Activated naive CD8-positive, alpha-beta T cell treated with anti-CD3 and anti-CD28 coated beads for 36 hours (primary cell): ENCODE data around the gene CYP2C8. TPM values are rescaled to one million over a fixed set of nuclear protein-coding genes. Genes with fewer than 3 reads are reported as not detected.
"Not testable (repeated sequence)": the region's sequence is repeated elsewhere in the genome, so short reads cannot be mapped to it uniquely, and the experiment has no call there.

ENCODE experiments used
- DNase-seq: peaks from one replicate; pipeline ENCODE4 v3.0.0; 2021
- H3K27ac Mint-ChIP-seq: one replicate; pipeline ENCODE4 v1.8.0; 2022; ENCODE audit warnings: mild to moderate bottlenecking, moderate library complexity, mixed read lengths
- H3K27me3 Mint-ChIP-seq: one replicate; pipeline ENCODE4 v1.8.0; 2022; ENCODE audit warnings: mild to moderate bottlenecking, mixed read lengths
- H3K36me3 Mint-ChIP-seq: one replicate; pipeline ENCODE4 v1.8.0; 2021; ENCODE audit warnings: mild to moderate bottlenecking, mixed read lengths
- H3K4me1 Mint-ChIP-seq: one replicate; pipeline ENCODE4 v1.8.0; 2021; ENCODE audit warnings: mixed read lengths
- H3K4me3 Mint-ChIP-seq: one replicate; pipeline ENCODE4 v1.8.0; 2022; ENCODE audit warnings: mild to moderate bottlenecking, moderate library complexity, mixed read lengths
- H3K9me3 Mint-ChIP-seq: one replicate; pipeline ENCODE4 v1.8.0; 2022; ENCODE audit warnings: mixed read lengths
- total RNA-seq, 2 experiments: library from RNA; stranded (reverse); gene quantifications; one replicate each; pipeline ENCODE4 v1.2.3, GENCODE V29; 2021

CYP2C8 gene
- total RNA-seq, result under 1 TPM; 0.12 to 0.35 TPM

DNA sequence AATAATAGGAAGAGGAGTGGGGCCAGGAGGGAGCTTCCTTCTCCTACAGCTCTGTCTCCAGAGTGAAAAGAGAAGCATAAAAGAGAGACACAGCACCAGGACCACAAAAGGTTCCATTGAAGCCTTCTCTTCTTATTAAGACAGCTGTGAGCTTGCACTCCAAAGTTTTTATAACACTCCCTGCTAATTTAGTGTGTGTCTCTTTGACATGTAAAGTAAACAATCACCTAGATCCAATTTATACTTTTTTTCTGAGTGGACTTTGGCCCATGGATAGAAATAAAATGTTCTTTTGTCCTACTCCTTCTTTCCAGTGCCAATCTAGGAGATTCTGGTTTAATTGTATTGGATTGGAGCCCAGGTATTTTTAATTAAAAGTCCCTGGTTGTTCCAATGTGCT, at the start of gene CYP2C8:
CYP2C8 (minus strand) TSS at position 212 of the 400 bp plus-strand sequence; CDS start at position 117, 95 bp downstream.
- no peaks in the 10 kb centered on the region for H3K4me1 Mint-ChIP-seq
- H3K36me3 Mint-ChIP-seq, result peaks cover 1% of the 10 kb centered on the region
- no peak within 1 kb of the TSS for H3K27ac Mint-ChIP-seq
- no peak for DNase-seq
- no peaks in the 10 kb centered on the region for H3K9me3 Mint-ChIP-seq
- H3K27me3 Mint-ChIP-seq, result no peaks in the 10 kb centered on the region
- H3K4me3 Mint-ChIP-seq, result no peak within 1 kb of the TSS

DNA sequence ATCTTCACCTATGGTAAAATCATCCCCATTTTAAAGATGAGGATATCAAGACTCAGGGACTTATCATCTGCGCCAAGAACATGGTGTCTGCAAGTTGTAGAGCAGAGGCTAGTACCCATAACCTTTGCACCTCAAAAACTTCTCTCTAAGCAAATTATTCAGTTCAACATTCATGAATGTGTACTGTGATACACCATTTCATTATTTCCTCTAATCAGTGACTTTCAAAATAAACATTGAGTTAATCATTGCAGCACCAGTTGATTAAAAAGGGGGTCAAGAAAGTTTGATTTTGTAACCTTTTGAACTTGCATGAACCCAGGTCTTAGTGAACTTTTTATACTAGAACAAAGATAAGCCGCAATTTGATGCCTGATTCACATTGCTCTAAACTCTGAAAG, 47.6 kb upstream of the CYP2C8 start:
- H3K4me3 Mint-ChIP-seq, result no peak overlapping the region
- H3K36me3 Mint-ChIP-seq, result peaks cover 7% of the 10 kb centered on the region
- DNase-seq, result no peak
- no peaks in the 10 kb centered on the region for H3K4me1 Mint-ChIP-seq
- no peak overlapping the region for H3K27ac Mint-ChIP-seq
- H3K27me3 Mint-ChIP-seq, result peaks cover 5% of the 10 kb centered on the region
- H3K9me3 Mint-ChIP-seq, result peaks cover 50% of the 10 kb centered on the region

- peaks cover 35% of the 10 kb centered on the region for H3K9me3 Mint-ChIP-seq
- not testable (repeated sequence) for H3K27me3 Mint-ChIP-seq, DNase-seq, H3K4me1 Mint-ChIP-seq, H3K36me3 Mint-ChIP-seq, H3K4me3 Mint-ChIP-seq, H3K27ac Mint-ChIP-seq
These were observed 41.5 kb upstream of the CYP2C8 start for GRCh38 chr10:95110823-95111222.

- Mint-ChIP-seq H3K9me3 (no peaks in the 10 kb centered on the region), H3K4me3 (no peak overlapping the region), H3K36me3 (no peaks in the 10 kb centered on the region), H3K27ac (no peak overlapping the region), H3K4me1 (no peaks in the 10 kb centered on the region), H3K27me3 (no peaks in the 10 kb centered on the region)
- DNase-seq, result no peak
These were observed 28.5 kb upstream of the CYP2C8 start for GRCh38 chr10:95097805-95098204.

GRCh38 chr10:95096143-95096542, 26.8 kb upstream of the CYP2C8 start:
- no peak for DNase-seq
- H3K4me3 Mint-ChIP-seq, result no peak overlapping the region
- no peaks in the 10 kb centered on the region for H3K4me1 Mint-ChIP-seq
- H3K9me3 Mint-ChIP-seq, result no peaks in the 10 kb centered on the region
- no peaks in the 10 kb centered on the region for H3K36me3 Mint-ChIP-seq
- H3K27ac Mint-ChIP-seq, result no peak overlapping the region
- no peaks in the 10 kb centered on the region for H3K27me3 Mint-ChIP-seq

- H3K4me1 Mint-ChIP-seq, DNase-seq: not testable (repeated sequence)
These were observed 10.3 kb upstream of the CYP2C8 start for GRCh38 chr10:95079626-95080025.

GRCh38 chr10:95077556-95077955, 8.3 kb upstream of the CYP2C8 start:
- no peak for DNase-seq
- no peak overlapping the region for H3K27ac Mint-ChIP-seq
- no peaks in the 10 kb centered on the region for H3K27me3 Mint-ChIP-seq
- H3K4me1 Mint-ChIP-seq, result no peaks in the 10 kb centered on the region
- no peak overlapping the region for H3K4me3 Mint-ChIP-seq
- H3K9me3 Mint-ChIP-seq, result peaks cover 14% of the 10 kb centered on the region
- peaks cover 5% of the 10 kb centered on the region for H3K36me3 Mint-ChIP-seq

More at GRCh38 chr10:95079626-95080025, 10.3 kb upstream of the CYP2C8 start:
- H3K36me3 Mint-ChIP-seq, H3K27ac Mint-ChIP-seq, H3K4me3 Mint-ChIP-seq, H3K27me3 Mint-ChIP-seq: not testable (repeated sequence)
- peaks cover 16% of the 10 kb centered on the region for H3K9me3 Mint-ChIP-seq

GRCh38 chr10:95071107-95071660, 1.9 kb upstream of the CYP2C8 start:
- Mint-ChIP-seq H3K27ac (no peak overlapping the region), H3K36me3 (no peaks in the 10 kb centered on the region), H3K9me3 (no peaks in the 10 kb centered on the region), H3K27me3 (no peaks in the 10 kb centered on the region), H3K4me3 (no peak overlapping the region), H3K4me1 (no peaks in the 10 kb centered on the region)
- DNase-seq, result no peak

DNA sequence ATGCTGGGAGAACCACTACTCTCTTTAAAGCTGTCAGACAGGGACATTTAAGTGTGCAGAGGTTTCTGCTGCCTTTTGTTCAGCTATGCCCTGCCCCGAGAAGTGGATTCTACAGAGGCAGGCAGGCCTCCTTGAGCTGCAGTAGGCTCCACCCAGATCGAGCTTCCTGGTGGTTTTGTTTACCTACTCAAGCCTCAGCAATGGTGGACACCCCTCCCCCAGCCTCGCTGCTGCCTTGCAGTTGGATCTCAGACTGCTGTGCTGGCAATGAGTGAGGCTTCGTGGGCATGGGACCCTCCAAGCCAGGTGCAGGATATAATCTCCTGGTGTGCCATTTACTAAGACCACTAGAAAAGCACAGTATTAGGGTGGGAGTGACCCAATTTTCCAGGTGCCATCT, 5.2 kb downstream of the CYP2C8 start:
- H3K4me1 Mint-ChIP-seq, DNase-seq, H3K27ac Mint-ChIP-seq, H3K4me3 Mint-ChIP-seq, H3K9me3 Mint-ChIP-seq, H3K36me3 Mint-ChIP-seq, H3K27me3 Mint-ChIP-seq: not testable (repeated sequence)

- H3K36me3 Mint-ChIP-seq, result no peaks in the 10 kb centered on the region
- no peak overlapping the region for H3K4me3 Mint-ChIP-seq
- H3K27me3 Mint-ChIP-seq, result no peaks in the 10 kb centered on the region
- no peak overlapping the region for H3K27ac Mint-ChIP-seq
- DNase-seq, result no peak
- peaks cover 9% of the 10 kb centered on the region for H3K9me3 Mint-ChIP-seq
- no peaks in the 10 kb centered on the region for H3K4me1 Mint-ChIP-seq
These were observed 12.4 kb downstream of the CYP2C8 start for GRCh38 chr10:95056744-95057363.

GRCh38 chr10:95049919-95050318, 19.4 kb downstream of the CYP2C8 start:
- DNase-seq, result no peak
- no peaks in the 10 kb centered on the region for H3K4me1 Mint-ChIP-seq
- no peak overlapping the region for H3K27ac Mint-ChIP-seq
- H3K36me3 Mint-ChIP-seq, result peaks cover 2% of the 10 kb centered on the region
- H3K4me3 Mint-ChIP-seq, result no peak overlapping the region
- peaks cover 8% of the 10 kb centered on the region for H3K9me3 Mint-ChIP-seq
- H3K27me3 Mint-ChIP-seq, result no peaks in the 10 kb centered on the region

DNA sequence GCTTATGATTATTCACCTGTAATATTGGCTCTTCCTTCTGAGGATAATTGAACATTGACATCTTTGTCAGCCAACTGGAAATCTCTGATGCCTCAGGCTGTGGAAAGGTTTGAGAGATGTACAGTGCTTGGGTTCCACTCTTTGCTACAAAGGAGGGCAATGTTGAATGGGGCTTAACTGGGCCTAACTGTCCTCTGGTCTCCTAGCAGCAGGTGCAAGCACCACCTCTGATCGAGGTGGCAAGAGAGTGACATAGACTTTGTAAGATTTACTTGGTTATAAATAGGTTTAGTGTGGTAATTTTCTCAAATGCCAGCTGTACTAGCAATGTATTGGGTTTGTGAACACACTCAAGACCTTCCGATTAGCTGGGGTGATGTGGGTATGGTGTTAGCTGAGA, 21.1 kb downstream of the CYP2C8 start:
- DNase-seq, result no peak
- Mint-ChIP-seq H3K4me1 (no peaks in the 10 kb centered on the region), H3K9me3 (peaks cover 4% of the 10 kb centered on the region), H3K27ac (no peak overlapping the region), H3K36me3 (peaks cover 2% of the 10 kb centered on the region), H3K4me3 (no peak overlapping the region), H3K27me3 (no peaks in the 10 kb centered on the region)

- DNase-seq, result no peak
- Mint-ChIP-seq H3K27me3 (no peaks in the 10 kb centered on the region), H3K36me3 (no peaks in the 10 kb centered on the region), H3K9me3 (no peaks in the 10 kb centered on the region), H3K4me3 (no peak overlapping the region), H3K4me1 (no peaks in the 10 kb centered on the region), H3K27ac (no peak overlapping the region)
These were observed 30.0 kb downstream of the CYP2C8 start for GRCh38 chr10:95039281-95039680.

DNA sequence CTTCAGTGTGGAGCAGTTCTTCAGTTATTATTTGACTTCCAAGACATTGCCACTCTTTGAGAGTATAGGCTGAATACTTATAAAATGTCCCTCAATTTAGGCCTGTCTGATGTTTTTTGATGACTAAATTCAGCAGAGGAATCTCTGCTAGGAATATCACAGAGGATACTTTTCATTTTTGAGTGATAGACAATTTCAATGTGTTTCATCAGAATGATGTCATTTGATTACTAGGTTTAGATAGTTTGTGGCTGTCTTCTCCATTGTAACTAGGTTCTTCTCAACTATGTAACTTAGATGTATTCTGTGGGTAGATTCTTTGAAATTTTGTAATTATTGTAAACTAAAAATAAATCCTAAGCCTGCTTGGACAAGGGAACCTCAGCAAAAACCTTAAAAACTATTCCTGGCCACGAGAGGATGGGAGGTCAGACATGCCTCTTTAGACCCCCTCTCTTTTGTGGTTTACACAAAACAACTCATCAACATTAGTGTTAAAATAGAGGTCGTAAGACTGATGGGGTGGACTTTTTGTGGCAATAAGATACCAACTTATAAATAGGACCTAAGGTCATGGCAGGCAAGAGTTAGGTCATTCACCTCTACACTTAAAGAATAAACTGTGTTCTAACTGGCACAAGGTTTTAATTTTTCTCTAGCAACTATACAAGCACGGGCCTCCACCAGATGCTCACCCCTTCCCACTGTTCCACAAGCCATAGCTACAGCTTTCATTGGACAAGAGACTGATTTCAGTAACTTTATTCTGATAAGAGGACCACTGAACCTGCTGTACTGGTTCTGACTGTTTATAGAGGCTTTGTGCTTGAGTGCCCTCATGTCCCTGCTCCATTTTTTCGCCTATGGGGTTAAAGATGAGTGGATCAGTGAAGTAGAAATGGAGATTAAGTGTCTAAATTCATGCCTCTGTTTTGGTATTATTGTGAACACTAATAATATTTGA, 33.7 kb downstream of the CYP2C8 start:
- H3K9me3 Mint-ChIP-seq, result peaks cover 2% of the 10 kb centered on the region
- H3K36me3 Mint-ChIP-seq, result no peaks in the 10 kb centered on the region
- H3K4me1 Mint-ChIP-seq, result no peaks in the 10 kb centered on the region
- no peak overlapping the region for H3K27ac Mint-ChIP-seq
- peaks cover 6% of the 10 kb centered on the region for H3K27me3 Mint-ChIP-seq
- no peak for DNase-seq
- H3K4me3 Mint-ChIP-seq, result no peak overlapping the region

DNA sequence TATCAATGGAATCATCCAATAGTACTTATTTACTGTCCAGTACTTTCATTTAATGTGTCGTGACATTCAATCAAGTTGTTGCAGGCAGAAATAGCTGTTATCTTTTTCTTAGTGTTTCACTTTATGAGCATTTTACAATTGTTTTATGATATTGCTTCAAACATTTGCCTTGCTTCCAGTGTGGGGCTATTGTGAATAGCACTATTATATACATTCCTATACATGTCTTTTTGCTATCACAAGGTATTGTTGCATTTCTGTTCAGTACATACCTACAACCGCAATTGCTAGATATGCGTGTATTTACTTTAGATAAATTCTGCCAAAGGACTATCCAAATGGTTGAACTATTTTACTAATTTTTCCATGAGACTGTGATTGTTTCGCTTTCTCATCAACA, 34.9 kb downstream of the CYP2C8 start:
- no peak overlapping the region for H3K27ac Mint-ChIP-seq
- H3K36me3 Mint-ChIP-seq, result no peaks in the 10 kb centered on the region
- peaks cover 8% of the 10 kb centered on the region for H3K27me3 Mint-ChIP-seq
- H3K4me1 Mint-ChIP-seq, result no peaks in the 10 kb centered on the region
- H3K4me3 Mint-ChIP-seq, result no peak overlapping the region
- peaks cover 2% of the 10 kb centered on the region for H3K9me3 Mint-ChIP-seq
- DNase-seq, result no peak
